GM21529 (cell line): Measurements from ENCODE around the gene HEMGN.
"Not testable (repeated sequence)": the region's sequence is repeated elsewhere in the genome, so short reads cannot be mapped to it uniquely, and the experiment has no call there.

Source experiments
- ATAC-seq: cut with Tn5 transposase; IDR thresholded peaks from one replicate; pipeline ENCODE4 v1.9.1; 2021; ENCODE audit not compliant: unreplicated experiment

HEMGN gene

GRCh38 chr9:97938081-97938644, at the start of gene HEMGN:
HEMGN (minus strand) TSS chr9:97938172; CDS start chr9:97938136, 36 bp downstream.
- peak; percentile 56 for ATAC-seq

- no peak for ATAC-seq
Measured at GRCh38 chr9:97987487-97987886, 49.5 kb upstream of the HEMGN start.

GRCh38 chr9:97985058-97985861, 47.3 kb upstream of the HEMGN start:
- ATAC-seq: peak; percentile 4

- ATAC-seq: peak; percentile 24
Measured at GRCh38 chr9:97984188-97985057, 46.5 kb upstream of the HEMGN start.

- ATAC-seq: peak; percentile 8
Measured at GRCh38 chr9:97983589-97984187, 45.7 kb upstream of the HEMGN start.

GRCh38 chr9:97982683-97983588, 45.0 kb upstream of the HEMGN start, which contains the start of gene ANP32B:
ANP32B (plus strand) TSS chr9:97983341; CDS start chr9:97983556, 215 bp downstream.
- peak; percentile 71 for ATAC-seq

GRCh38 chr9:97981846-97982682, 44.1 kb upstream of the HEMGN start:
- ATAC-seq: no peak

GRCh38 chr9:97980918-97981845, 43.2 kb upstream of the HEMGN start:
- no peak for ATAC-seq

- no peak for ATAC-seq
Measured at GRCh38 chr9:97980479-97980803, 42.5 kb upstream of the HEMGN start.

GRCh38 chr9:97979788-97980478, 42.0 kb upstream of the HEMGN start:
- ATAC-seq: no peak

GRCh38 chr9:97978371-97979130, 40.6 kb upstream of the HEMGN start:
- no peak for ATAC-seq

GRCh38 chr9:97976633-97977032, 38.7 kb upstream of the HEMGN start:
- not testable (repeated sequence) for ATAC-seq

GRCh38 chr9:97975376-97975775, 37.4 kb upstream of the HEMGN start:
- no peak for ATAC-seq

GRCh38 chr9:97972753-97973152, 34.8 kb upstream of the HEMGN start:
- no peak for ATAC-seq

GRCh38 chr9:97970165-97970564, 32.2 kb upstream of the HEMGN start:
- no peak for ATAC-seq

GRCh38 chr9:97969014-97969413, 31.0 kb upstream of the HEMGN start:
- no peak for ATAC-seq

GRCh38 chr9:97966493-97966892, 28.5 kb upstream of the HEMGN start:
- no peak for ATAC-seq
